ENCODE results near the gene PLA2G4E. TPM values are rescaled to one million over a fixed set of nuclear protein-coding genes. Genes with fewer than 3 reads are reported as not detected.

The PLA2G4E gene
- total RNA-seq, 5 donors from 2014 or later (not counting 1 experiment from before 2014, with no cell fraction given) = not detected

- DNase-seq (peak in 1 of 35 experiments; percentile 9), ATAC-seq (replicated peaks in 1 of 4) (no peak)
- H3K27me3 ChIP-seq (replicated peaks in 1 of 2; ENCODE audit: control insufficient read depth in 2 of 2, extremely low read depth in 1 of 2, insufficient read depth in 2 of 2, low read length in 1 of 2) = peaks cover 0 to 4% of the 10 kb centered on the region in 2 experiments
- H3K27ac ChIP-seq (ENCODE audit: low read length) = no peak overlapping the region
- no peak overlapping the region for H3K27ac Mint-ChIP-seq
- ChIA-PET POLR2A (no interaction called here), CTCF (interaction anchor here in 1 of 2 donors (1.0 kb wide), 1 partner anchor 9 kb away, joined by 3 read pairs; no protein-coding TSS in a partner anchor)
- no peaks in the 10 kb centered on the region for H3K27me3 Mint-ChIP-seq
- H3K9me3 Mint-ChIP-seq = no peaks in the 10 kb centered on the region
- 83% methylated on average over 5 of the region's 10 CpGs for WGBS (ENCODE audit: insufficient coverage)
- no peaks in the 10 kb centered on the region for H3K36me3 Mint-ChIP-seq
- H3K36me3 ChIP-seq (ENCODE audit: control insufficient read depth in 2 of 2, extremely low read depth in 1 of 2, insufficient read depth in 1 of 2, low read length in 1 of 2) = no peaks in the 10 kb centered on the region
- no peak overlapping the region for H3K4me3 ChIP-seq (ENCODE audit: control insufficient read depth in 1 of 2, extremely low read depth in 1 of 2, low read length in 1 of 2)
- no peaks in the 10 kb centered on the region for H3K4me1 ChIP-seq (ENCODE audit: control insufficient read depth in 1 of 2, extremely low read depth in 1 of 2, insufficient read depth in 2 of 2, low read length in 2 of 2)
- H3K9me3 ChIP-seq = no peaks in the 10 kb centered on the region
- no peak overlapping the region for H3K4me3 Mint-ChIP-seq
- peaks cover 0 to 9% (median 0%) of the 10 kb centered on the region in 3 donors for H3K4me1 Mint-ChIP-seq
Observed at GRCh38 chr15:41982133-41982930, 38.5 kb downstream of the PLA2G4E start.

GRCh38 chr15:41981371-41982132 lies 39.3 kb downstream of the PLA2G4E start:
- Histone ChIP-seq H3K4me1 (ENCODE audit: control insufficient read depth in 1 of 2, extremely low read depth in 1 of 2, insufficient read depth in 2 of 2, low read length in 2 of 2) (no peaks in the 10 kb centered on the region), H3K36me3 (ENCODE audit: control insufficient read depth in 2 of 2, extremely low read depth in 1 of 2, insufficient read depth in 1 of 2, low read length in 1 of 2) (no peaks in the 10 kb centered on the region), H3K27ac (ENCODE audit: low read length) (no peak overlapping the region), H3K27me3 (replicated peaks in 1 of 2; ENCODE audit: control insufficient read depth in 2 of 2, extremely low read depth in 1 of 2, insufficient read depth in 2 of 2, low read length in 1 of 2) (peaks cover 0 to 8% of the 10 kb centered on the region in 2 experiments), H3K4me3 (ENCODE audit: control insufficient read depth in 1 of 2, extremely low read depth in 1 of 2, low read length in 1 of 2) (no peak overlapping the region), H3K9me3 (no peaks in the 10 kb centered on the region)
- Mint-ChIP-seq H3K27me3 (peaks cover 0 to 3% of the 10 kb centered on the region in 2 donors), H3K4me1 (peaks cover 0 to 9% (median 0%) of the 10 kb centered on the region in 3 donors), H3K27ac (no peak overlapping the region), H3K36me3 (no peaks in the 10 kb centered on the region), H3K9me3 (no peaks in the 10 kb centered on the region), H3K4me3 (no peak overlapping the region)
- ChIA-PET CTCF (interaction anchor here in 1 of 2 donors (1.0 kb wide), 1 partner anchor 9 kb away, joined by 3 read pairs; no protein-coding TSS in a partner anchor), POLR2A (no interaction called here)
- DNase-seq (no peak), ATAC-seq (replicated peaks in 1 of 4) (no peak)
- WGBS (ENCODE audit: insufficient coverage) = 97% methylated on average over 7 of the region's 10 CpGs

DNA sequence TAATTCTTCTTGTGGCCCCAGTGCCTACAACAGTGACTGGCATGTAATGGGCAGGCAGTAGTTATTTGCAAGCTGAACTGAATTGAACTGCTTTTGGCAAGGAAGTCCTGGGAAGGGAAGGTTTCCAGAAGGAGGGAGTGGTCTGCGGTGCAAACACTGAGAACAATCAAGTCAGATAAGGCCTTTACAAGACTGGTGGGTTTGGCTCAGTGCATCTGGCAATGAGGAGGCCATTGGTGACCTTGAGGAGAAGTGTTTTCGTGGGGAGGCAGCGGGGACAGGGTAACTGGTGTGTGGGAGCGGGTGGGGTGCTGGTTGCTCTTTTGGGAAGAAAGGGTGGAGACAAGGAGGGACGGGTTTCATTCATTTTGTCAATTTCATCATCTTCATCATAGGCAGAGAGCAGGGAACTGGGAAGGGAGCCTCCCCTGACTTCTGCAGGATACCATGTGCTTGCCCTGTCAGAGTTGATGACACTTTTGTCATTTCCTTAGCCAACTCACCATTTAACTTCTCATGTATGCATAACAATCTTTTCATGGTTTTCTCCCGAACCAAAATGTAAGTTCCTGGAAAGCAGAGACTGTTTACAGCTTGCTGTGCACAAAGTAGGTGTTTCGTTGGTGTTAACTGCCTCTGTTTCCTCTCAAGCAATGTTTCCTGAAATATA lies 40.1 kb downstream of the PLA2G4E start:
- Histone ChIP-seq H3K27me3 (replicated peaks in 1 of 2; ENCODE audit: control insufficient read depth in 2 of 2, extremely low read depth in 1 of 2, insufficient read depth in 2 of 2, low read length in 1 of 2) (peaks cover 0 to 9% of the 10 kb centered on the region in 2 experiments), H3K9me3 (no peaks in the 10 kb centered on the region), H3K36me3 (ENCODE audit: control insufficient read depth in 2 of 2, extremely low read depth in 1 of 2, insufficient read depth in 1 of 2, low read length in 1 of 2) (no peaks in the 10 kb centered on the region), H3K4me1 (ENCODE audit: control insufficient read depth in 1 of 2, extremely low read depth in 1 of 2, insufficient read depth in 2 of 2, low read length in 2 of 2) (no peaks in the 10 kb centered on the region), H3K4me3 (ENCODE audit: control insufficient read depth in 1 of 2, extremely low read depth in 1 of 2, low read length in 1 of 2) (no peak overlapping the region), H3K27ac (ENCODE audit: low read length) (no peak overlapping the region)
- Mint-ChIP-seq H3K36me3 (no peaks in the 10 kb centered on the region), H3K27ac (no peak overlapping the region), H3K4me3 (no peak overlapping the region), H3K27me3 (peaks cover under 1 to 5% of the 10 kb centered on the region in 2 donors), H3K9me3 (no peaks in the 10 kb centered on the region), H3K4me1 (peaks cover 0 to 9% (median 0%) of the 10 kb centered on the region in 3 donors)
- ATAC-seq (replicated peaks in 1 of 4) = no peak
- no peak for DNase-seq
- ChIA-PET CTCF (no interaction called here), POLR2A (no interaction called here)
- WGBS (ENCODE audit: insufficient coverage) = 69% methylated on average over 5 of the region's 7 CpGs

DNA sequence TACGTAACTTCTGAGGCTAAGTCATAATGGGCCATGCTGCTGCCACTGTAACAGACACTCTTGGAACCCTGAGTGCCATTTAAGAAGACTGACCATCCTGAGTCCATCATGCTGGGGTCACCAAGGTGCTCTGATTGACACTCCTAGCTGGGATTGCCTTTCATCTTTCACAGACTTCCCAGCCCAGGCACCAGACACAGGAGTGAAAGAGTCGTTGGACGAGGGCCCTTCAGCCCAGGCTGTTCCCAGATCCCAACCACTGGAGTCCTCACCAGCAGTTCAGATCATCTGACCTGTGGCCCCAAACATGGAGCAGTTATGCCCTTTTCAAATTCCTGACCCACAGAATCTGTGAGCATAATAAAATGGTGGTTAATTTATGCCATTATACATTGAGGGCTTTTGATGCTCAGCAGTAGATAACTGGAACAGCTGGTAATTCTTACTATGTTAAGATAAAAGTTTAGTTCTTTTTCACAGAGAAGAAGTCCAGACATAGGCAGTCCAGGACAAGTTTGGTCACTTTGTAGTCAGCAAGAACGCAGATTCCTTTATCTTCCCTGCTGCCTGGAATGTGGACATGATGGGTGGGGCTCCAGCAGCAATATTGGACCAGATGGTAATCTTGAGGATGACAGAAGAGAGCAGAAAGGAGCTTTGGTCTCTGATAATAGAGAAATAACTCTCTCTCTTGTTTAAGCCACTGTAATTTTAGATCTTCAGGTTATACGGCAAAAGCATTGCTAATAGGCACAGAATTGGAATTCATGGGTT lies 41.2 kb downstream of the PLA2G4E start:
- peaks cover 0 to 9% (median 0%) of the 10 kb centered on the region in 3 donors for H3K4me1 Mint-ChIP-seq
- Histone ChIP-seq H3K4me3 (ENCODE audit: control insufficient read depth in 1 of 2, extremely low read depth in 1 of 2, low read length in 1 of 2) (no peak overlapping the region), H3K27me3 (replicated peaks in 1 of 2; ENCODE audit: control insufficient read depth in 2 of 2, extremely low read depth in 1 of 2, insufficient read depth in 2 of 2, low read length in 1 of 2) (peaks cover 0 to 6% of the 10 kb centered on the region in 2 experiments), H3K27ac (ENCODE audit: low read length) (no peak overlapping the region), H3K9me3 (no peaks in the 10 kb centered on the region), H3K4me1 (ENCODE audit: control insufficient read depth in 1 of 2, extremely low read depth in 1 of 2, insufficient read depth in 2 of 2, low read length in 2 of 2) (no peaks in the 10 kb centered on the region), H3K36me3 (ENCODE audit: control insufficient read depth in 2 of 2, extremely low read depth in 1 of 2, insufficient read depth in 1 of 2, low read length in 1 of 2) (no peaks in the 10 kb centered on the region)
- no peaks in the 10 kb centered on the region for H3K36me3 Mint-ChIP-seq
- POLR2A ChIA-PET = interaction anchor here in 1 of 2 donors (0.6 kb wide), 1 partner anchor 1283 kb away, joined by 3 read pairs; no protein-coding TSS in a partner anchor
- CTCF ChIA-PET = no interaction called here
- H3K27me3 Mint-ChIP-seq = peaks cover 6 to 8% of the 10 kb centered on the region in 2 donors
- no peak overlapping the region for H3K27ac Mint-ChIP-seq
- ATAC-seq (replicated peaks in 1 of 4) (no peak), DNase-seq (peak in 2 of 35 experiments; percentile 1 to 15)
- 87% methylated on average over 3 of the region's 5 CpGs for WGBS (ENCODE audit: insufficient coverage)
- no peaks in the 10 kb centered on the region for H3K9me3 Mint-ChIP-seq
- H3K4me3 Mint-ChIP-seq = no peak overlapping the region

GRCh38 chr15:41978534-41978933 lies 42.3 kb downstream of the PLA2G4E start:
- Mint-ChIP-seq H3K27me3 (peaks cover 8 to 12% of the 10 kb centered on the region in 2 donors), H3K4me1 (peaks cover 0 to 9% (median 4%) of the 10 kb centered on the region in 3 donors), H3K9me3 (no peaks in the 10 kb centered on the region), H3K36me3 (no peaks in the 10 kb centered on the region), H3K27ac (no peak overlapping the region), H3K4me3 (no peak overlapping the region)
- no peaks in the 10 kb centered on the region for H3K36me3 ChIP-seq (ENCODE audit: control insufficient read depth in 2 of 2, extremely low read depth in 1 of 2, insufficient read depth in 1 of 2, low read length in 1 of 2)
- ATAC-seq (replicated peaks in 1 of 4) (no peak), DNase-seq (peak in 1 of 35 experiments; percentile 2)
- ChIA-PET CTCF (no interaction called here), POLR2A (no interaction called here)
- peaks cover 0 to 5% of the 10 kb centered on the region in 2 experiments for H3K27me3 ChIP-seq (replicated peaks in 1 of 2; ENCODE audit: control insufficient read depth in 2 of 2, extremely low read depth in 1 of 2, insufficient read depth in 2 of 2, low read length in 1 of 2)
- no peak overlapping the region for H3K4me3 ChIP-seq (ENCODE audit: control insufficient read depth in 1 of 2, extremely low read depth in 1 of 2, low read length in 1 of 2)
- H3K4me1 ChIP-seq (ENCODE audit: control insufficient read depth in 1 of 2, extremely low read depth in 1 of 2, insufficient read depth in 2 of 2, low read length in 2 of 2) = no peaks in the 10 kb centered on the region
- no peaks in the 10 kb centered on the region for H3K9me3 ChIP-seq
- H3K27ac ChIP-seq (ENCODE audit: low read length) = no peak overlapping the region
- WGBS (ENCODE audit: insufficient coverage) = 60% methylated on average over 1 of the region's 4 CpGs
